ENCODE results near the gene IGLON5.

Gene IGLON5

GRCh38 chr19:51331193-51331592 is 19.7 kb downstream of the IGLON5 start:
- no peak for TF ChIP-seq CTCF (IDR thresholded peaks at IDR 0.05; ENCODE audit: low read depth, low read length)
- no peak for TF ChIP-seq MYC (IDR thresholded peaks at IDR 0.05; ENCODE audit: low read depth, low read length)
- TF ChIP-seq MAX (IDR thresholded peaks at IDR 0.05; ENCODE audit: low read depth, low read length): no peak
- no peak for TF ChIP-seq POLR2A (IDR thresholded peaks at IDR 0.05; ENCODE audit: extremely low read depth, insufficient read length)
- no peak for DNase-seq (ENCODE audit: low read depth)
- H3K4me3 ChIP-seq (ENCODE audit: low read depth, low read length): no peak overlapping the region

- no peak for DNase-seq (ENCODE audit: low read depth)
- no peak overlapping the region for H3K4me3 ChIP-seq (ENCODE audit: low read depth, low read length)
- no peak for TF ChIP-seq POLR2A (IDR thresholded peaks at IDR 0.05; ENCODE audit: extremely low read depth, insufficient read length)
- no peak for TF ChIP-seq CTCF (IDR thresholded peaks at IDR 0.05; ENCODE audit: low read depth, low read length)
- no peak for TF ChIP-seq MAX (IDR thresholded peaks at IDR 0.05; ENCODE audit: low read depth, low read length)
- TF ChIP-seq MYC (IDR thresholded peaks at IDR 0.05; ENCODE audit: low read depth, low read length): no peak
Measured at GRCh38 chr19:51331716-51332115, 20.3 kb downstream of the IGLON5 start.

GRCh38 chr19:51333836-51334460 is 22.5 kb downstream of the IGLON5 start:
- no peak for TF ChIP-seq MYC (IDR thresholded peaks at IDR 0.05; ENCODE audit: low read depth, low read length)
- TF ChIP-seq CTCF (IDR thresholded peaks at IDR 0.05; ENCODE audit: low read depth, low read length): no peak
- TF ChIP-seq POLR2A (IDR thresholded peaks at IDR 0.05; ENCODE audit: extremely low read depth, insufficient read length): no peak
- no peak for TF ChIP-seq MAX (IDR thresholded peaks at IDR 0.05; ENCODE audit: low read depth, low read length)
- H3K4me3 ChIP-seq (ENCODE audit: low read depth, low read length): no peak overlapping the region
- DNase-seq (ENCODE audit: low read depth): peak; percentile 37

GRCh38 chr19:51337141-51337860 is 25.9 kb downstream of the IGLON5 start:
- no peak for TF ChIP-seq MAX (IDR thresholded peaks at IDR 0.05; ENCODE audit: low read depth, low read length)
- TF ChIP-seq MYC (IDR thresholded peaks at IDR 0.05; ENCODE audit: low read depth, low read length): no peak
- TF ChIP-seq CTCF (IDR thresholded peaks at IDR 0.05; ENCODE audit: low read depth, low read length): no peak
- TF ChIP-seq POLR2A (IDR thresholded peaks at IDR 0.05; ENCODE audit: extremely low read depth, insufficient read length): no peak
- H3K4me3 ChIP-seq (ENCODE audit: low read depth, low read length): no peak overlapping the region
- DNase-seq (ENCODE audit: low read depth): no peak

GRCh38 chr19:51337861-51338562 is 26.6 kb downstream of the IGLON5 start:
- peak overlapping the region; percentile 25 for H3K4me3 ChIP-seq (ENCODE audit: low read depth, low read length)
- no peak for DNase-seq (ENCODE audit: low read depth)
- TF ChIP-seq CTCF (IDR thresholded peaks at IDR 0.05; ENCODE audit: low read depth, low read length) (no peak), MAX (IDR thresholded peaks at IDR 0.05; ENCODE audit: low read depth, low read length) (no peak), MYC (IDR thresholded peaks at IDR 0.05; ENCODE audit: low read depth, low read length) (no peak), POLR2A (IDR thresholded peaks at IDR 0.05; ENCODE audit: extremely low read depth, insufficient read length) (no peak)

All from NB4 (cell line).